H1 (cell line): ENCODE measurements around the gene HMX1. TPM values are rescaled to one million over a fixed set of nuclear protein-coding genes. Genes with fewer than 3 reads are reported as not detected.

Experiments used
- CTCF ChIA-PET: fragments of 300-600 bp; sonication (Branson Sonifier 250); formaldehyde crosslinking; loops from one replicate; lab custom pipeline; 2021; ENCODE audit not compliant: partially characterized antibody; lab: Charles Lee
- POLR2A ChIA-PET: fragments of 300-600 bp; sonication (Branson Sonifier 250); formaldehyde crosslinking; loops from one replicate; lab custom pipeline; 2021; ENCODE audit warnings: inconsistent platforms; ENCODE audit not compliant: partially characterized antibody; lab: Charles Lee
- DNase-seq, 2 experiments: peaks; one replicate each; pipeline versions ENCODE4 v3.0.0 to v3.0.0-alpha.2; 2010 to 2022; ENCODE audit warnings: low spot score in 2 of 2, low read depth in 1 of 2, mixed read lengths in 1 of 2
- FAIRE-seq: peaks from 2 replicates; lab custom pipeline; 2011; peaks lifted over from hg19 to GRCh38; lab: Jason Lieb, UNC
- H2AFZ ChIP-seq: 2 replicates; pipeline ENCODE4 v1.8.1; 2012; ENCODE audit warnings: low read length, inconsistent platforms
- H2AK5ac ChIP-seq: 2 replicates; pipeline ENCODE4 v1.6.1; 2013; ENCODE audit warnings: low read depth, low read length
- H2BK120ac ChIP-seq: replicated peaks from 2 replicates; pipeline ENCODE3; 2013; ENCODE audit warnings: low read depth, low read length, inconsistent platforms
- H2BK12ac ChIP-seq: 2 replicates; pipeline ENCODE4 v1.6.1; 2013; ENCODE audit warnings: low read depth, low read length
- H2BK15ac ChIP-seq: 2 replicates; pipeline ENCODE4 v1.6.1; 2013; ENCODE audit warnings: low read length
- H2BK20ac ChIP-seq: 2 replicates; pipeline ENCODE4 v1.6.1; 2013; ENCODE audit warnings: low read length
- H2BK5ac ChIP-seq: 2 replicates; pipeline ENCODE4 v1.6.1; 2013; ENCODE audit warnings: low read depth, low read length
- H3K14ac ChIP-seq: 2 replicates; pipeline ENCODE4 v1.6.1; 2013; ENCODE audit warnings: inconsistent platforms; ENCODE audit not compliant: insufficient read length
- H3K18ac ChIP-seq: 2 replicates; pipeline ENCODE4 v1.6.1; 2013; ENCODE audit warnings: low read length; ENCODE audit errors: extremely low read depth
- H3K23ac ChIP-seq: 2 replicates; pipeline ENCODE4 v1.6.1; 2013; ENCODE audit warnings: inconsistent platforms; ENCODE audit not compliant: insufficient read length
- H3K23me2 ChIP-seq: 2 replicates; pipeline ENCODE4 v1.6.1; 2013; ENCODE audit warnings: low read depth, low read length
- H3K27ac ChIP-seq: 2 replicates; pipeline ENCODE4 v1.6.1; 2011; ENCODE audit warnings: low read depth, low read length, inconsistent platforms
- H3K27me3 ChIP-seq, 4 experiments: replicated peaks in 1 of 4; 1 replicate in 1 of 4; 2 replicates in 3 of 4; pipeline versions ENCODE4 v1.6.1 to v1.8.1; 2011 to 2013; ENCODE audit warnings: low read length in 3 of 4, mild to moderate bottlenecking in 3 of 4, inconsistent platforms in 2 of 4, mixed read lengths in 2 of 4, moderate library complexity in 1 of 4; ENCODE audit not compliant: control insufficient read depth in 3 of 4, insufficient read depth in 3 of 4; ENCODE audit errors: extremely low read depth in 1 of 4
- H3K36me3 ChIP-seq, 4 experiments: 2 replicates each; pipeline versions ENCODE4 v1.6.1 to v1.8.1; 2011 to 2013; ENCODE audit warnings: mild to moderate bottlenecking in 4 of 4, low read length in 3 of 4, moderate library complexity in 2 of 4, control low read depth in 1 of 4, inconsistent platforms in 1 of 4; ENCODE audit not compliant: insufficient read depth in 4 of 4, control insufficient read depth in 2 of 4
- H3K4ac ChIP-seq: replicated peaks from 2 replicates; pipeline ENCODE3; 2013; ENCODE audit warnings: low read length, low read depth, mixed read lengths, inconsistent platforms; ENCODE audit not compliant: insufficient read length
- H3K4me1 ChIP-seq, 4 experiments: replicated peaks in 1 of 4; 1 replicate in 1 of 4; 2 replicates in 3 of 4; pipeline versions ENCODE4 v1.6.1 to v1.8.1; 2011 to 2013; ENCODE audit warnings: low read length in 3 of 4, inconsistent platforms in 2 of 4, mixed read lengths in 1 of 4; ENCODE audit not compliant: insufficient read depth in 4 of 4, control insufficient read depth in 3 of 4
- H3K4me2 ChIP-seq, 2 experiments: 2 replicates each; pipeline versions ENCODE4 v1.6.1 to v1.8.1; 2011 to 2013; ENCODE audit warnings: low read depth in 2 of 2, low read length in 2 of 2, control low read depth in 1 of 2, inconsistent platforms in 1 of 2, mild to moderate bottlenecking in 1 of 2; ENCODE audit not compliant: insufficient read depth in 1 of 2
- H3K4me3 ChIP-seq, 4 experiments: fragments of 200-600, 300-600 bp in 1 of 4; sonication (generic), shearing (Covaris generic), sonication (Bioruptor Twin) in 1 of 4; 2 replicates each; pipeline versions ENCODE4 v1.5.1 to v1.8.1; 2011 to 2016; ENCODE audit warnings: low read length in 4 of 4, low read depth in 3 of 4, control low read depth in 2 of 4, inconsistent platforms in 2 of 4, mild to moderate bottlenecking in 2 of 4, mixed read lengths in 1 of 4, moderate library complexity in 1 of 4; ENCODE audit not compliant: insufficient read depth in 2 of 4; ENCODE audit errors: extremely low read depth in 1 of 4
- H3K56ac ChIP-seq: replicated peaks from 2 replicates; pipeline ENCODE3; 2013; ENCODE audit warnings: low read depth, mild to moderate bottlenecking, mixed read lengths, low read length, inconsistent platforms; ENCODE audit not compliant: insufficient read length
- H3K79me1 ChIP-seq: 2 replicates; pipeline ENCODE4 v1.6.1; 2013; ENCODE audit warnings: low read depth, low read length, control low read depth
- H3K79me2 ChIP-seq, 2 experiments: 2 replicates each; pipeline versions ENCODE4 v1.6.1 to v1.8.1; 2012 to 2013; ENCODE audit warnings: low read length in 2 of 2, mild to moderate bottlenecking in 2 of 2, inconsistent platforms in 1 of 2; ENCODE audit not compliant: insufficient read depth in 2 of 2, control insufficient read depth in 1 of 2
- H3K9ac ChIP-seq, 4 experiments: replicated peaks in 1 of 4; 1 replicate in 1 of 4; 2 replicates in 3 of 4; pipeline versions ENCODE4 v1.6.1 to v1.8.1; 2011 to 2013; ENCODE audit warnings: low read depth in 3 of 4, low read length in 3 of 4, control low read depth in 2 of 4, mild to moderate bottlenecking in 2 of 4, moderate library complexity in 2 of 4, inconsistent platforms in 1 of 4; ENCODE audit errors: extremely low read depth in 1 of 4
- H3K9me3 ChIP-seq, 2 experiments: 2 replicates each; pipeline versions ENCODE4 v1.6.1 to v1.8.1; 2012 to 2013; ENCODE audit warnings: mild to moderate bottlenecking in 2 of 2, moderate library complexity in 2 of 2, control low read depth in 1 of 2, inconsistent platforms in 1 of 2, low read depth in 1 of 2, low read length in 1 of 2, mixed read lengths in 1 of 2; ENCODE audit not compliant: insufficient read depth in 2 of 2
- H4K20me1 ChIP-seq, 2 experiments: replicated peaks in 1 of 2; 2 replicates each; pipeline versions ENCODE3 to v1.8.1; 2011 to 2013; ENCODE audit warnings: inconsistent platforms in 2 of 2, low read length in 2 of 2, mild to moderate bottlenecking in 1 of 2; ENCODE audit not compliant: insufficient read depth in 2 of 2, control insufficient read depth in 1 of 2
- H4K5ac ChIP-seq: 2 replicates; pipeline ENCODE4 v1.6.1; 2013; ENCODE audit warnings: low read length, low read depth, mixed read lengths, inconsistent platforms; ENCODE audit not compliant: insufficient read length
- H4K8ac ChIP-seq: 2 replicates; pipeline ENCODE4 v1.8.0; 2013; ENCODE audit warnings: mild to moderate bottlenecking, moderate library complexity, low read length, inconsistent platforms; ENCODE audit not compliant: insufficient read depth; ENCODE audit errors: extremely low read depth
- H4K91ac ChIP-seq: replicated peaks from 2 replicates; pipeline ENCODE3; 2013; ENCODE audit warnings: low read length, mixed read lengths, inconsistent platforms; ENCODE audit not compliant: insufficient read length
- BCL11A ChIP-seq, 2 experiments: IDR thresholded peaks; one replicate each; pipeline ENCODE4 v1.6.1; 2011; ENCODE audit warnings: low read depth in 2 of 2, low read length in 2 of 2, mild to moderate bottlenecking in 2 of 2
- EGR1 ChIP-seq: IDR thresholded peaks from 2 replicates; pipeline ENCODE4 v1.6.1; 2011; ENCODE audit warnings: low read depth, low read length, borderline replicate concordance
- FOSL1 ChIP-seq: IDR thresholded peaks from 2 replicates; pipeline ENCODE4 v1.6.1; 2011; ENCODE audit warnings: mild to moderate bottlenecking, low read depth, low read length, moderate library complexity; ENCODE audit not compliant: insufficient read depth
- NANOG ChIP-seq: IDR thresholded peaks from 2 replicates; pipeline ENCODE4 v1.6.1; 2011; ENCODE audit warnings: low read length, low read depth, mild to moderate bottlenecking, inconsistent platforms; ENCODE audit not compliant: insufficient read depth, poor library complexity, severe bottlenecking
- NRF1 ChIP-seq: IDR thresholded peaks from 2 replicates; pipeline ENCODE4 v1.6.1; 2011; ENCODE audit warnings: mild to moderate bottlenecking, low read depth, low read length, improper control_type of control experiment
- POLR2A ChIP-seq, 2 experiments: IDR thresholded peaks; 1 replicate in 1 of 2; 2 replicates in 1 of 2; pipeline ENCODE4 v1.6.1; 2011; ENCODE audit warnings: low read depth in 2 of 2, low read length in 2 of 2, mild to moderate bottlenecking in 2 of 2; ENCODE audit errors: control extremely low read depth in 1 of 2
- USF2 ChIP-seq: IDR thresholded peaks from 2 replicates; pipeline ENCODE4 v1.6.1; 2011; ENCODE audit warnings: low read length, improper control_type of control experiment
- WGBS, 2 experiments: shearing (Covaris generic) in 1 of 2; methylation state at CpG; one replicate each; pipeline versions ENCODE4 v1.1.6 to v1.1.7; 2013 to 2015; ENCODE audit warnings: low lambda C conversion rate in 2 of 2, mixed read lengths in 2 of 2, inconsistent platforms in 1 of 2, low coverage in 1 of 2, missing lambda C conversion rate in 1 of 2; ENCODE audit not compliant: insufficient replicate concordance in 2 of 2, insufficient coverage in 1 of 2, insufficient read length in 1 of 2; ENCODE audit errors: extremely low coverage in 1 of 2, missing lambda C conversion rate in 1 of 2; 5-methylcytosine and 5-hydroxymethylcytosine counted together
- polyA plus RNA-seq, 7 experiments: library from polyadenylated mRNA; depleted of rRNA in 3 of 7; stranded (reverse) in 5 of 7; unstranded in 2 of 7; fragments of >200 nt in 5 of 7; fragments of 200-250 nt in 2 of 7; gene quantifications; 1 replicate in 5 of 7; 2 replicates in 1 of 7; 4 replicates in 1 of 7; pipeline versions ENCODE4 v1.2.1 to v1.2.3, GENCODE V29; 2011 to 2013; ENCODE audit warnings: missing spikeins in 2 of 7, mixed read lengths in 2 of 7
- total RNA-seq: library from RNA; stranded (reverse); fragmentation: NEBNext Ultra II Directional; extraction: Animal tissue kit (Norgen Biotek cat#: 25700); gene quantifications from 2 replicates; pipeline ENCODE4 v1.2.1, GENCODE V29; 2021

The HMX1 gene
- total and polyA plus RNA-seq, 2 of the 8 experiments (the other 6 are each of a cell fraction or from before 2014, with no cell fraction given), result 0.26 TPM; not detected in 1

GRCh38 chr4:8849266-8850073 is 22.2 kb downstream of the HMX1 start:
- FAIRE-seq, result no peak

More at GRCh38 chr4:8849266-8850073, 22.2 kb downstream of the HMX1 start:
- Histone ChIP-seq H4K5ac (no peak overlapping the region), H3K4ac (no peak overlapping the region), H4K20me1 (peaks cover 0 to 3% of the 10 kb centered on the region in 2 experiments), H2BK12ac (no peak overlapping the region), H3K23ac (no peak overlapping the region), H3K4me3 (no peak overlapping the region), H2BK120ac (no peak overlapping the region), H4K8ac (no peak overlapping the region), H3K4me2 (no peak overlapping the region), H3K27me3 (peaks cover 5 to 16% (median 12%) of the 10 kb centered on the region in 4 experiments), H3K9me3 (no peaks in the 10 kb centered on the region), H3K56ac (no peak overlapping the region), H3K79me2 (no peaks in the 10 kb centered on the region), H3K79me1 (no peaks in the 10 kb centered on the region), H2AFZ (no peak overlapping the region), H3K18ac (no peak overlapping the region), H2BK5ac (no peak overlapping the region), H3K36me3 (no peaks in the 10 kb centered on the region), H4K91ac (no peak overlapping the region), H2AK5ac (0 out of 2 replicates have a peak overlapping the region, but pooled peaks have one; percentile 39), H2BK20ac (no peak overlapping the region), H3K9ac (no peak overlapping the region), H2BK15ac (no peak overlapping the region), H3K27ac (no peak overlapping the region), H3K14ac (no peak overlapping the region), H3K4me1 (peaks cover 0 to 3% (median 0%) of the 10 kb centered on the region in 4 experiments; a peak in 3 of 7 replicates), H3K23me2 (no peaks in the 10 kb centered on the region)
- TF ChIP-seq POLR2A (IDR thresholded peaks at IDR 0.05; ENCODE audit: control extremely low read depth in 1 of 2, low read depth in 2 of 2, low read length in 2 of 2) (no peak), FOSL1 (no peak), EGR1 (no peak), NANOG (no peak), NRF1 (no peak), USF2 (no peak), BCL11A (IDR thresholded peaks at IDR 0.05; ENCODE audit: low read depth in 2 of 2, low read length in 2 of 2) (no peak)
- CTCF ChIA-PET, result interaction anchor here (0.6 to 1.5 kb wide), 3 partner anchors 27 to 209 kb away, joined by 3 read pairs; no protein-coding TSS in a partner anchor
- POLR2A ChIA-PET, result no interaction called here
- peak in 1 of 2 experiments; percentile 40 for DNase-seq
- WGBS, 2 experiments, result 89% methylated on average over 18 of the region's 18 CpGs; no CpG with 5 or more reads in 1 of the 2 experiments
